ENCODE data around the gene GAA.
A peak's percentile ranks its signal among the peaks of the same experiment; 100 is the strongest.

The GAA gene

GRCh38 chr17:80111702-80112470 is 10.5 kb downstream of the GAA start:
- H3K18ac ChIP-seq (ENCODE audit: low read length), result peak overlapping the region; percentile 14
- peak overlapping the region; percentile 55 for H2BK120ac ChIP-seq (ENCODE audit: insufficient read depth, low read length, poor library complexity)
- H3K79me1 ChIP-seq (ENCODE audit: low read length), result peaks cover 9% of the 10 kb centered on the region
- no CpG with 5 or more reads among the region's 26 CpGs for WGBS (ENCODE audit: extremely low coverage, insufficient coverage, insufficient read length)
- peak overlapping the region; percentile 16 for H4K91ac ChIP-seq (ENCODE audit: low read depth, low read length)
- no peak overlapping the region for H2AFZ ChIP-seq (ENCODE audit: insufficient read depth, low read length, poor library complexity)
- H3K4me1 ChIP-seq (ENCODE audit: control insufficient read depth in 1 of 2, insufficient read depth in 2 of 2, low read length in 2 of 2), result peaks cover 16 to 30% of the 10 kb centered on the region in 2 experiments
- no peak overlapping the region for H3K9ac ChIP-seq (ENCODE audit: low read length)
- H3K4me3 ChIP-seq (ENCODE audit: low read depth, low read length), result no peak overlapping the region
- DNase-seq, result no peak
- no peak overlapping the region for H3K23ac ChIP-seq (ENCODE audit: low read length)
- peak overlapping the region; percentile 18 for H2AK5ac ChIP-seq (ENCODE audit: low read length)
- peak overlapping the region; percentile 52 for H3K14ac ChIP-seq (ENCODE audit: low read length)
- H3K36me3 ChIP-seq (ENCODE audit: control insufficient read depth in 1 of 2, insufficient read depth in 2 of 2, low read length in 2 of 2), result peaks cover 3 to 4% of the 10 kb centered on the region in 2 experiments
- peak overlapping the region; percentile 45 for H2BK5ac ChIP-seq (ENCODE audit: low read depth, low read length, poor library complexity)
- H2BK12ac ChIP-seq (ENCODE audit: low read length), result peak overlapping the region; percentile 37
- H3K27me3 ChIP-seq (ENCODE audit: insufficient read depth, low read length), result no peaks in the 10 kb centered on the region
- H3K79me2 ChIP-seq (ENCODE audit: control insufficient read depth, insufficient read depth, low read length, poor library complexity), result peaks cover 3% of the 10 kb centered on the region
- no peak overlapping the region for H3K4me2 ChIP-seq (ENCODE audit: low read length)
- no peak overlapping the region for H4K12ac ChIP-seq (ENCODE audit: low read depth, low read length)
- H3K27ac ChIP-seq (ENCODE audit: low read depth, low read length), result peak overlapping the region; percentile 45
- H3K4ac ChIP-seq (ENCODE audit: low read depth, low read length), result no peak overlapping the region
- H4K8ac ChIP-seq (ENCODE audit: low read depth, low read length), result peak overlapping the region; percentile 54
- peaks cover 2% of the 10 kb centered on the region for H3K9me3 ChIP-seq (ENCODE audit: insufficient read depth, low read depth, low read length)

DNA sequence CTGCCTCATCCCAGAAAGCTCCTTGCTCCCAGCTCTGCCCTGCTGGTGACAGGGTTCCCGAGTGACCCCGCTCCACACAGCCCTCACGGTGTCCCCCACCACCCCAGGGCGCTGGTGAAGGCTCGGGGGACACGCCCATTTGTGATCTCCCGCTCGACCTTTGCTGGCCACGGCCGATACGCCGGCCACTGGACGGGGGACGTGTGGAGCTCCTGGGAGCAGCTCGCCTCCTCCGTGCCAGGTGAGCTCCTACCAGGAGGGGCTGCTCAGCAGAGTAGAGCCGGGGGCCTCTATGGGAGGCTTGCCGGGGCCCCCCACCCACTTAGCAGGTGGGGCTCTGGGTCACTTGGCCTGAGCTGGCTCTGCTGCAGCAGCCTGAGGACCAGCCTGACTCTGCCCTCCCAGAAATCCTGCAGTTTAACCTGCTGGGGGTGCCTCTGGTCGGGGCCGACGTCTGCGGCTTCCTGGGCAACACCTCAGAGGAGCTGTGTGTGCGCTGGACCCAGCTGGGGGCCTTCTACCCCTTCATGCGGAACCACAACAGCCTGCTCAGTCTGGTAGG is 11.2 kb downstream of the GAA start:
- DNase-seq, result no peak
- Histone ChIP-seq H3K9ac (ENCODE audit: low read length) (no peak overlapping the region), H4K91ac (ENCODE audit: low read depth, low read length) (peak overlapping the region; percentile 16), H3K79me2 (ENCODE audit: control insufficient read depth, insufficient read depth, low read length, poor library complexity) (peaks cover 3% of the 10 kb centered on the region), H2BK120ac (ENCODE audit: insufficient read depth, low read length, poor library complexity) (peak overlapping the region; percentile 0), H3K27me3 (ENCODE audit: insufficient read depth, low read length) (no peaks in the 10 kb centered on the region), H3K14ac (ENCODE audit: low read length) (peak overlapping the region; percentile 52), H3K4me2 (ENCODE audit: low read length) (no peak overlapping the region), H4K8ac (ENCODE audit: low read depth, low read length) (no peak overlapping the region), H3K36me3 (ENCODE audit: control insufficient read depth in 1 of 2, insufficient read depth in 2 of 2, low read length in 2 of 2) (peaks cover 3 to 4% of the 10 kb centered on the region in 2 experiments), H3K27ac (ENCODE audit: low read depth, low read length) (no peak overlapping the region), H3K4me3 (ENCODE audit: low read depth, low read length) (no peak overlapping the region), H3K18ac (ENCODE audit: low read length) (no peak overlapping the region), H2BK5ac (ENCODE audit: low read depth, low read length, poor library complexity) (no peak overlapping the region), H4K12ac (ENCODE audit: low read depth, low read length) (no peak overlapping the region), H2AK5ac (ENCODE audit: low read length) (no peak overlapping the region), H3K23ac (ENCODE audit: low read length) (no peak overlapping the region), H3K4ac (ENCODE audit: low read depth, low read length) (no peak overlapping the region), H3K4me1 (ENCODE audit: control insufficient read depth in 1 of 2, insufficient read depth in 2 of 2, low read length in 2 of 2) (peaks cover 16 to 31% of the 10 kb centered on the region in 2 experiments), H2AFZ (ENCODE audit: insufficient read depth, low read length, poor library complexity) (no peak overlapping the region), H2BK12ac (ENCODE audit: low read length) (peak overlapping the region; percentile 18), H3K9me3 (ENCODE audit: insufficient read depth, low read depth, low read length) (peaks cover 2% of the 10 kb centered on the region), H3K79me1 (ENCODE audit: low read length) (peaks cover 9% of the 10 kb centered on the region)
- WGBS (ENCODE audit: extremely low coverage, insufficient coverage, insufficient read length), result no CpG with 5 or more reads among the region's 24 CpGs

DNA sequence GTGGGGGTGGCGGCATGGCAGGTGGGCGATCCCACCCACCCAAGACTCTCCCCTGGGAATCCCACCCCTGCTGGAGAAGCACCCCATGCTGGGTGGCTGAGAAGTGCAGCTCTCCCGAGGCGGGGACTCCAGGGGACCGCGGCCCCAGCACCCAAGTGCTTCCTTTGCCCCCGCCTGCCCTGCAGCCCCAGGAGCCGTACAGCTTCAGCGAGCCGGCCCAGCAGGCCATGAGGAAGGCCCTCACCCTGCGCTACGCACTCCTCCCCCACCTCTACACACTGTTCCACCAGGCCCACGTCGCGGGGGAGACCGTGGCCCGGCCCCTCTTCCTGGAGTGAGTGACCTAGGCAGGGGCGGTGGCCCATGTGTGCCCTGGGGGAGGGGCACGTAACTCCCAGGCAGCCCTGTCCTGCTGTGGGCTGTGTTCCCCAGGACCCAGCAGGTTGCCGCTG is 11.7 kb downstream of the GAA start:
- Histone ChIP-seq H2AK5ac (ENCODE audit: low read length) (peak overlapping the region; percentile 27), H3K27me3 (ENCODE audit: insufficient read depth, low read length) (no peaks in the 10 kb centered on the region), H3K79me2 (ENCODE audit: control insufficient read depth, insufficient read depth, low read length, poor library complexity) (peaks cover 3% of the 10 kb centered on the region), H4K8ac (ENCODE audit: low read depth, low read length) (no peak overlapping the region), H3K9ac (ENCODE audit: low read length) (no peak overlapping the region), H3K4me3 (ENCODE audit: low read depth, low read length) (no peak overlapping the region), H4K12ac (ENCODE audit: low read depth, low read length) (no peak overlapping the region), H3K4ac (ENCODE audit: low read depth, low read length) (no peak overlapping the region), H3K4me1 (ENCODE audit: control insufficient read depth in 1 of 2, insufficient read depth in 2 of 2, low read length in 2 of 2) (peaks cover 16 to 31% of the 10 kb centered on the region in 2 experiments), H3K9me3 (ENCODE audit: insufficient read depth, low read depth, low read length) (peaks cover 2% of the 10 kb centered on the region), H3K79me1 (ENCODE audit: low read length) (peaks cover 9% of the 10 kb centered on the region), H3K36me3 (ENCODE audit: control insufficient read depth in 1 of 2, insufficient read depth in 2 of 2, low read length in 2 of 2) (peaks cover 3 to 4% of the 10 kb centered on the region in 2 experiments), H2BK5ac (ENCODE audit: low read depth, low read length, poor library complexity) (no peak overlapping the region), H2BK12ac (ENCODE audit: low read length) (no peak overlapping the region), H3K23ac (ENCODE audit: low read length) (no peak overlapping the region), H3K4me2 (ENCODE audit: low read length) (no peak overlapping the region), H3K27ac (ENCODE audit: low read depth, low read length) (no peak overlapping the region), H2AFZ (ENCODE audit: insufficient read depth, low read length, poor library complexity) (no peak overlapping the region), H2BK120ac (ENCODE audit: insufficient read depth, low read length, poor library complexity) (no peak overlapping the region), H3K14ac (ENCODE audit: low read length) (peak overlapping the region; percentile 11), H4K91ac (ENCODE audit: low read depth, low read length) (peak overlapping the region; percentile 34), H3K18ac (ENCODE audit: low read length) (no peak overlapping the region)
- no CpG with 5 or more reads among the region's 20 CpGs for WGBS (ENCODE audit: extremely low coverage, insufficient coverage, insufficient read length)
- no peak for DNase-seq

GRCh38 chr17:80114758-80115157 is 13.4 kb downstream of the GAA start:
- peaks cover 3% of the 10 kb centered on the region for H3K79me2 ChIP-seq (ENCODE audit: control insufficient read depth, insufficient read depth, low read length, poor library complexity)
- H3K27me3 ChIP-seq (ENCODE audit: insufficient read depth, low read length), result no peaks in the 10 kb centered on the region
- peaks cover 2% of the 10 kb centered on the region for H3K9me3 ChIP-seq (ENCODE audit: insufficient read depth, low read depth, low read length)
- H3K4me3 ChIP-seq (ENCODE audit: low read depth, low read length), result no peak overlapping the region
- no peak overlapping the region for H3K18ac ChIP-seq (ENCODE audit: low read length)
- no peak overlapping the region for H3K4me2 ChIP-seq (ENCODE audit: low read length)
- no peak overlapping the region for H2AK5ac ChIP-seq (ENCODE audit: low read length)
- no peak overlapping the region for H4K12ac ChIP-seq (ENCODE audit: low read depth, low read length)
- H2BK5ac ChIP-seq (ENCODE audit: low read depth, low read length, poor library complexity), result no peak overlapping the region
- peaks cover 9% of the 10 kb centered on the region for H3K79me1 ChIP-seq (ENCODE audit: low read length)
- peaks cover 16 to 31% of the 10 kb centered on the region in 2 experiments for H3K4me1 ChIP-seq (ENCODE audit: control insufficient read depth in 1 of 2, insufficient read depth in 2 of 2, low read length in 2 of 2)
- H3K14ac ChIP-seq (ENCODE audit: low read length), result no peak overlapping the region
- H2BK12ac ChIP-seq (ENCODE audit: low read length), result no peak overlapping the region
- no peak overlapping the region for H3K9ac ChIP-seq (ENCODE audit: low read length)
- no peak overlapping the region for H3K27ac ChIP-seq (ENCODE audit: low read depth, low read length)
- DNase-seq, result no peak
- no CpG with 5 or more reads among the region's 7 CpGs for WGBS (ENCODE audit: extremely low coverage, insufficient coverage, insufficient read length)
- no peak overlapping the region for H4K8ac ChIP-seq (ENCODE audit: low read depth, low read length)
- H4K91ac ChIP-seq (ENCODE audit: low read depth, low read length), result no peak overlapping the region
- no peak overlapping the region for H2AFZ ChIP-seq (ENCODE audit: insufficient read depth, low read length, poor library complexity)
- peaks cover 5 to 8% of the 10 kb centered on the region in 2 experiments for H3K36me3 ChIP-seq (ENCODE audit: control insufficient read depth in 1 of 2, insufficient read depth in 2 of 2, low read length in 2 of 2)
- no peak overlapping the region for H3K23ac ChIP-seq (ENCODE audit: low read length)
- no peak overlapping the region for H3K4ac ChIP-seq (ENCODE audit: low read depth, low read length)
- H2BK120ac ChIP-seq (ENCODE audit: insufficient read depth, low read length, poor library complexity), result no peak overlapping the region
